GM18868 (cell line): ENCODE results near the gene CEP128.
A peak's percentile ranks its signal among the peaks of the same experiment; 100 is the strongest.

ENCODE experiments used
- ATAC-seq: cut with Tn5 transposase; IDR thresholded peaks from one replicate; pipeline ENCODE4 v1.9.1; 2021; ENCODE audit warnings: mild to moderate bottlenecking, moderate library complexity; ENCODE audit not compliant: unreplicated experiment

Gene CEP128

DNA sequence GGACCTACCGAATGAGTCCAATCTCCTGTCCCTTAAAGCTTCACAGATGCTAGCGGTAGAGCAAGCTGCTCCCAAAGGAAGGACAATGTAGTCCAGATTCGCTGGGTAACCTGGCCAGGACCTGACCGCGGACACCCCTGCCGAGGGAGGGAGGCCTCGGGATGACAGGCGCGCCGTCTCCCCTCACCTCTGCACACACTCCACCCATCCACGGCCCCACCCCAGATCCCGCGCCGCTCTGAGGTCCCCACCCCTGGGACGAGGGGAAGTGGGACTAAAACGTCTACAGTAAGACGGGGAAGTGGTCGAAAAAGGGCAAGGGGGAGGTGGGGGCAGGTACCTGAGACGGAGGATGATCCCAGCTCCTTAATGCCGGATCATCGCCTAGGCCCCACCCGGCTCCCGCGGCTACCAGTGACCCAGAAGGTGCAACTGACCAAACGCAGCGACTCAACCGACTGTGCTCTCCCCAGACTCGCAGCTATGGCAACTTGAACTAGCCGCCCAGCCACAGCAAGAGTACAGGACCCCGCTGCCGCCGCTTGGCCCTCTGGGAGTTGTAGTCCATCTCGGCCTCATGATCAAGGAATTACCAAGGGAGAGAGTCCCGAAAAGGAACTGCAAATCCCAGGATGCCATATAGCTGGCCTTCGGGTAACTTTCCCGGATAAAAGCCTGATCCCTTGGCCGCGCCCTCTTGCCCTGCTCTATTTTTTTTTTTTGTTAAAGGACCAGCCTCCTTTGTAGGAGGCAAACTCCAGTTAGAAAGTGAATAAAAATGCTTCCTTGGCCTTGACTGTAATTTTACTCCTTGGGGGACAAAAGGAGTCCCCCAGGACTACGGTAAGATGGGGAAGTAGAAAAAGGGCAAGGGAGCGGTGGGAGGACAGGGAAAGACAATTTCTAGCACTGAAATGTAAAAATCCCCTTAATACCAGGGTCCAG lies at the start of gene CEP128:
Gene CEP128 (minus strand): TSS at position 498 of the 945 bp plus-strand sequence.
- peak; percentile 97 for ATAC-seq

DNA sequence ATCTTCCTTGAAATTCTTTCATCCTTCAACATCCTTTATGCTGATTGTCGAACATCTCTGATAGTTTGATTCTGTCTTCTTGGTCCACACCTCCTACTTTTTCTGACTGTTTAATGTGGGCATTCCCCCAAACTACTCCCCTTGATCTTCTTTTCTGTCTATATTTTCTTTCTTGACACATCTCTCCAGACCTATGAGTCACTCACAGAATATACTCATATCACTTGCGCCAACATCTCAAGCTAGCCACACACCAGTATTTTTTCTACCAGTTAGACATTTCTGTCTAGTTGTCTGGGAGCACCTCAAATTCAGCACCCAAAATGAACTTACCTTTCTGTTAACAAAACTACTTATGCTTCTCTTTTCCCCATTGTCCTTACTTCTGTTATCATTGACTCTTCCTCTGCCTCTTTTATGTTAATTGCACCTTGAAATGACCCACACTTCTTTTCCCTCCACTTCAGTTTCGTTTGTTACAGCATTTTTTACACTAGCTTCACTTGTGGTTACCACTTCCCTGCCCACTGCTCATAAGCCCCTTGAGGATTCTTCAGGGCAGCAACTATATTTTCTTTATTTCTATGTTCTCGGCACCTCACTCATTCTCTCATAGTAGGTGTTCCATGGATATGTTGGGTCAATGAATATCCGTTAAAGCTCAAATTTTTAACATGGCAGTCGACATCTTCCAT lies 47.3 kb upstream of the CEP128 start:
- peak; percentile 79 for ATAC-seq

DNA sequence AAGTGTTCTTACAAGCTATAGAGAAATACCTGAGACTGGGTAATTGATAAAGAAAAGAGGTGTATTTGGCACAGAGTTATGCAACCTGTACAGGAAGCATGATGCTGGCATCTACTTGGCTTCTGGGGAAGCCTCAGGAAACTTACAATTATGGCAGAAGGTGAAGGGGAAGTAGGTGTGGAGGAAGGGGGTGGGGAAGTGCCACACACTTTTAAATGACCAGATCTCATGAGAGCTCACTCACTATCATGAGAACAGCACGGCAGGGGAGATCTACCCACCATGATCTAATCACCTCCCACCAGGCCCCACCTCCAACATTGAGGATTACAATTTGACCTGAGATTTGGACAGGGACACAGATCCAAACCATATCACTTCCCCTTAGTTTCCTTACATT lies 46.7 kb upstream of the CEP128 start:
- no peak for ATAC-seq

DNA sequence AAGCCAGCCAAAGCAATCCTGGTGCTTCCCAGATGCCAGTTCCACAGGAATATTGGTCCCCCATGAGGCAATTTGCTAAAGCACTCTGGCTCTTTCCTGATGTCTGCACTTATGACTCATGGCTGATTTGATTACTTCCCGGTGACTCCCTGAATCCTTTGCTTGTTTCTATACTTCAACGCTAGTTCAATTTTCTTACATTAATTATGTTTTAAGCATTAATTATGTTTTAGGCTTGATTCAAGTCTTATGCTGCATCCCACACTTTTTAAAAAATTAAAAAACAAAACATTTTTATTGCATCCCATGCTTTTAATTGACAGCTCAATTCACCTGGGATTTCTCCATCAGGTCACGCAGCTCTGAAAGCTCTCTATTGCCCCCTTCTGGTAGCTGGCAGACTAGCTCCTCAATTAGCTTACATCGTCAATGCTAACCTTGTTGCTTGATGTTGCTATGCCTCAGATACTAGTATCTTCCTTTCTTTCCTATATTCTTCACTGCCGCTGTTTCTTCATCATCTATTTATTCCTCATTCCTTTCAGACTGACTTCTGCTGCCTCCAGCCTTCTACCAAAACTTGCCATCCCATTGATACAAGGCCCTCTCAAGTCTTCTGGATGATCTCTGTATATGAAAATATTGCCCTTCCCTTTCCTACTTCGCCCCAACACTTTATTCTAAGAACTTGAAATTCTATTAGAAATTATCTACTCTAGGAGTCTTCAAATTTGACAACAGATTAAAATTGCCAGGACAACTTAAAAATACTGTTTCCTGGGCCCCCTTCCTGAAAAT lies 45.9 kb upstream of the CEP128 start:
- peak; percentile 69 for ATAC-seq

DNA sequence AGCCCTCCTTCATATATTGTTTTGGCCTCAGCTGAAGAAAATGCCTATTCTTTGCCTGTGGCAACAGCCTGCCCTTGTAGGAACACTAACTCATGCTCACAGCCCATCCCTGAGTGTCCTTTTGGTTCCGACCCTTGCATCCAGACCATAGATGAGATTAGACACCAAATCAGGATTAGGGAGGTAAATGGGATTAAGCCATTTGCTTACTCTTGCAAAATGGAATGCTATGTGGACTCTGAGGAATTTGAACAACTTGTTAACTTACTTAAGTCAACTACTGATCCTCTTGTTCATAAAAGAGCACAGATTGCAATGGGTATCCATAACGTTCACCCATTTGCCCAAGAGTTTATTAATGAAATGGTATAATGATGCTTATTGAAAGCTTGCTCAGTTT lies 41.2 kb upstream of the CEP128 start:
- no peak for ATAC-seq

DNA sequence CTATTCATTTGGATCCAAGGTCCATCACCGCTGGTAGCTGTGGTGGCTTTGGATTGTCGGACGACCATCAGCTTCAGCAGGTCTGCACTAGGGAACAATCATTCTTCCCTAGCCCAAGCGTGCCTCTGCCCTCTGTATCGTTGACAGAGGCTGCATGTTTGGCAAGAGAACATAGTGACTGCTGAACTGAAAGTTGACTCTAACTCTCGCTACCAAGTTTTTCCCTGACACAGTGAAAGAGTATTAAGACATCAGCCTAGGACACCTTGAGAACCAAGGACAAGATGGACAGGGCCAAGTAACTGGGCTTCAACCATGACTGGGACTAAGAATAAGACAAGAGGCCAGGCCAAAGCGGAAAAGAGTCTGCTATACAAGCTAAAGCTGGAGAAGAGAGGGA lies 40.1 kb upstream of the CEP128 start:
- no peak for ATAC-seq

DNA sequence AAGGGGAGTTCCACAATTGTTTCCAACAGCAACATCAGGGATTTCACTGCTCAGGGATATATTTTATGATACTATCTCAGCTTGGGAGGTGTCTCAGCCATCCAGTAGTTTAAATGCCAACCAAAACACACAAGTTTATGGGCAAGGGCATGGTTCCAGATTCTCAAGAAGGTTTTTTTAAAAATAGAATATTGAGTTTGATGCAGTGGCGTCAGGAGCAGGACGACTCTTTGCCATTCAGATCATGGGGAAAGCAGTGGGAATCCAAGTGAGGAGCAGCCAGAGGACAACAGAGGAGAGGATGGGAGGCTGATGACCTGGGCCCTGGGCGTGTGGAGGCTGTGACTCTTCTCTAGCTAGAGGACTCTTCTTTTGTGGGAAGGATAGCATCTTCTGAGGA lies 39.6 kb upstream of the CEP128 start:
- no peak for ATAC-seq

DNA sequence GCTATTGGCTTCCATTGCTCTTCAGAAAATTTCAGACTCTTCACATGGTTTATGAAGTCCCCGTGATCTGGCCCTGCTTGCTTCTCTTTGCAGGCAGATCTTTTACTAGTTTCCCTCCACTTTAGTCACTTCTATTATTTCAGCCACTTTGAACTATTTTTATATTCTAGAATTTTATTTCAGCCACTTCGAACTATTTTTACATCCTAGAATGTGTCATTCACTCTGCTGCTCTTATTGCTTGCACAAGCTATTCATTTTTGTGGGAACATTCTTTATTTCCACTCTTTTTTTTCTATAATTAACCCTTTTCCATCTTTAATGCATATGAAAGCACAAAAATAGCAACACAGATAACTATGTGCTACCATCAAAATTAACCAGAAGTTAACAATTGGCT lies 38.4 kb upstream of the CEP128 start:
- no peak for ATAC-seq

DNA sequence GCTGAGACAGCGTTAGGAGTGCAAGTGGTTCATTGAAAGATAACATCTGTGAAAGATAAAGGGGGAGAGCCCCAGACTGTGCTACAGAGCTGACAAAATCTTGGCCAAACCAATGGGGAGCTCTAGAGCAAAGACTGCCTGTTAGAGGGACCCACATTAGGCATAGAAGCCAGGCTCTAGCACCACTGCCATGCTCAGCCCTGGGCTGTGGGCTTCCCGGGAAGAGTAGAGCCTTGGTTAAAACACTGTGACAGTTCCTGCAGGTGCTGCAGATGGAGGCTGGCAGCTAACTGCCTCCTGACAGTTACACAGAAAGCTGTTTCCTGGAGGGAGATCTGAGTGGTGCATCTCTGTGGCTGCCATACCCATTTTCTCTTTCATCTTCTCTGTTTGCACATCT lies 36.9 kb upstream of the CEP128 start:
- no peak for ATAC-seq

DNA sequence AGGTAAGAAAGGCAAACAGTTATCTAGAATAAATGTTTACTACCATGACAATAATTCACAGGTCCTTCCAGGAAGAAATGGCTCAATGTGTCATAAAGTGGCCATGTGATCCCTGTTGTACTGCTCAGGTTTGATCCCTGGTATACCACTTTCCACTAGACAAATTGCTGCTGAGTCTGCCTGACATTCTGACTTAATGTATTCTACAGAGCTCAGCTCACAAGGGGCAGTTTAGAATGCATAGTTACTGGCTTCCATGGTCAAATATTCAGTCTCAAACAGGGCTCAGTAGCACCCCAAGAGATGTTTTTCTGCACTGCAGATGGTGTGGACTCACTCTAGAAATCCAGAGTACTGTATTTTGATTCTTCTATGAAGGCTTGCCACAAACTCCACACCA lies 35.7 kb upstream of the CEP128 start:
- peak; percentile 78 for ATAC-seq

DNA sequence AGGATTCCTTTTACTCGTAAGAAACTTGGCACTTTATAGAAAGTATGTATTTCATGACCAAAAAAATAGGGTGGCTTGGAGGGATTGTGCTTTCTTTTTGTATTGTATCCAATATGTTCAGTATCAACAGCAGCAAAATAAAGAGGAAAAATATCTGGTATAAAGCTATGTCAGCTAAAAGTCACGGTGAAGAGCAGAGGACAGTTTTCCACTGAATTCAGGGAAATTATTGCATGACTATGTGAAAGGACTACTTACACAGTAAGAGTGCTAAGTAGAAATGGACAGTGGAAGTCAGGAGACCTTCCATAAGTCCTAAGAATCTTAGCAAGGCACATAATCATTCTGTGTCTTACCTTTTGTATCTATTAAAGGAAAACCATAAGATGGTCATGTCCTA lies 33.1 kb upstream of the CEP128 start:
- no peak for ATAC-seq

DNA sequence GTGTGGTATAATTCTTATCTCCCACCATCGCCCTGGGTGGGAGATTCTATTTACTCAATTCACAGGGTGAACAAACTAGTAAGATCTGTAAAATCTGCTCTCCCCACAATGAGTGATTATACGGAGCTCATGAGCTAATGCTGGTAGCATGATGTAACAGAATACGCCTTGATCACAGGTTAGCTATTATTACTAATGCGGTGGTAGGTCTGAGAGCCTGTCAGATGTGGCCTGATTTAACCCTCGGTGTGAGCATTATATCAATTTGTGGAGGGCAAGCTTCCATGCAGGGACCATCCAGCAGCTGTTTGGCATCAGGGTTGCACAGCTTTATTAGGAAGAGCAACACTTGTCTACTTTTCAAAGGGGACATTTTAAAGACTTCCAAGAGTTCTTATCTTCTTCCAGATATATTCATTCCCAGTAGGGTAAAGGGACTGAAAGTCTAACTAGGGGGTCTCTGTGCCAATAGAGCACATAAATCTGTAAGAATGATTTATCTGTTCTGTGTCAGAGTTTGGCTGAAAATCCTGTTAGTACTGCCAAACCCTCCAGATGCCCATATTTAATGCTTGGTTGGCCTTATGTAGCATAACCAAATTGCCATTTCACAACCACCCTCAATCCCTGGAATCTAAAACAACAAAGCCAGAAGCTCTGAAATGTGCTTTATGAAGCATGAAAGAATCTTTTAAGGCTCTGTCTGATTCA lies 32.5 kb upstream of the CEP128 start:
- no peak for ATAC-seq

DNA sequence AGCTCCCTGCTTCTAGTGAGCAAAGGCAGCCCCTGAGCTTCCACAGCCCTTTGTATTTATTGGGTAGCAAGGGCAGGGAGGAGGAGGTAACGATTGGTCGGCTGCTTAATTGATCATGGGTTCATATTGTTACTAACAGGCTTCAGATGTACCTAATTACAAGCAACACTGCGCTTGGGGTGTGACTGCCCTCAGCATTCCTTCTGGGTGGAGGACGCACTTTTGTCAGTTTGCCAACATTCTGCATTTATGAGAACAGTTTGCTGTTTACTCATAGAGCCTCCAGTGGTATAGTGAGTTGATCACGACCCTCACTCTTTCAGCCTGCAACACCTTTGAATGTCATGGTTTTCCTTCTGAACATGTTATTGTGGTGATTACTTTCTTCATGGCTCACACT lies 23.5 kb upstream of the CEP128 start:
- ATAC-seq, result no peak

DNA sequence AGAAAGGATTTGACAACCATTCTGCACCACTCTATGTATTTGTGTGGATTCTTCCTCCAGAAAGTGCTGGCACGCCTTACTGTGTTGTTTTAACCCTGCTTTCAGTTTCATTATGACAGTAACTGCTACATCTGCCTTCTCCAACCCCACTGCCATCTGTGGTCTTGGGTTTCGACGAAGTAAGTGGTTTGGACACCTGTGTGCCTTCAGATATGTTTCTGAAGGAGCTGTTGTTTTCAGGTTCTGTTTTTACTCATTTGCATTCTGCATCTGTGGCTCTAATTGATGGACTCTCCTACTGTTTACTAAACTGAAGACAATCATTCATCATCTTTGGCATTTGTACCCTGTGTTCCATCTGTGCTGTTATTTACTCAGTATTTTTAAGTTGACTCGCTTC lies 18.0 kb upstream of the CEP128 start:
- ATAC-seq, result peak; percentile 98

DNA sequence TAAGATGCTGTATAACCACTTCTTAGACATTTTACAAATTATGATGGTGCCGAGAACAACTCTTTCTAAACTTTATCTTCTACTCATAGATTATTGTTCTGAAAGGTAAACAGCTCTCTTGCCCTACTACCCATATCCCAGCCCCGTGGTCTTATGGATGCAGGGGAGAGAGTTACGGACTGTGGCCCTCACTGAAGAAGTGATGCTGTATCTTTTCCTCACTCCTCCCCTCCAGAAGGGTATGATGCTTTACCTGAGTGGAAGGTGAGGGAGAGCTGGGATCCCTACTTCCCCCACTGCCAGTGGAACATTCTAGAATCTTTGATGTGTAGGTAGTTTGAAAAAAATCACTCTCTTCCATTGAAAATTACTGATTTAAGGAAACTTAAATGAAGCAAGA lies 17.4 kb upstream of the CEP128 start:
- no peak for ATAC-seq

DNA sequence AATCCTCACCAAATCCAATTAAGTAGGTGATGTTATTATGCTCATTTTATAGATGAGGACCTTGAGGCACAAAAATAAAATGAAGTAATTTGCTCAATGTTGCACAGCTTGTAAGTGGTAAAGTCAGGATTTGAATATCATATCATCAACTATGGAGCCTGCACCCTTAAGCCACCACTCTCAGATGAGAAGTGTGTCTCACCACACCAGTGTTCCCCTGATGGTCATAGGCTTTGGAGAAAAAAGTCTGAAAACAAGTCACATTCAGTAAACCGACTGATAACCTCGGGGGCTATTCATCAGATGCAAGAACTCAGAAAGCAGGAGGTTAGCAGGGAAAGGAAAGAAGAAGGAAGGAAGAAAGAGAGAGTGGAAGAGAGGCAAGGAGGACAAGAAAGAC lies 16.7 kb upstream of the CEP128 start:
- ATAC-seq, result no peak

DNA sequence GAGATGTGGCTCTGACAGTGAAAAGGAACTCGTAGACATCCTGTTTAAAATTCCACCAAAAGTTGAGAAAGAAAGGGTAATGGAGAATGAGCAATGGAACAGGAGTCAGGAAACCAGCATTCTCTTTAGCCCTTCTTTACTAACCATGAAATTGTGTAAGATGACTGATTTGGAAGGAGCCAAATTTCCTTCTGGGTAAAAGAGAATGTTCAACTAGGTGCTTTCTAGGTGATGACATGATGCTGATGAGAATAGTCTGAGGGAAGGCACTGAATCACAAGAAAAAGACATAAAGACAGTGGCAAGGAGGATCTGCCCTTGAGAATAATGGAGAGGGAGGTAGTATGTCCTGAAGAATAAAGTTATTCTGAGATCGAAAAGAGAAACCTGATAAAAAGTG lies 16.1 kb upstream of the CEP128 start:
- ATAC-seq, result no peak

DNA sequence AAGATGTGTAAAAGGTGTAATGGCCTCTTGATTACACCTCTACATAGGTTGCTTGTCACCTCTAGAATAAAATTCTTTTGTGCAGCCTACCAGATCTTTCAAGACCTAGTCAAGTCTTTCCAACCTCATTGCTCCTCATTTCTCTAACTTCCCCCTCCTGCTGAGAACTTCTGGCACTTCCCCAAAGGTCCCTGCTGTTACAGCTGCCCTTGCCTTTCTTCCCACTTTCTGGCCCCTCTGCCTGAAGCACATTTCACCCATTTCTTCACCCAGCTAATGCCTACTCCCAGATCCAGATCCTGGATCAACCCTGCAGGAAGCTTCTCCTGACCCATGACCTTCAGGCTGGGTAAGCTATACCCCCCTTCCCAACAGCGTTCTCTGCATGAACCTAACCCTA lies 15.4 kb upstream of the CEP128 start:
- ATAC-seq, result no peak

DNA sequence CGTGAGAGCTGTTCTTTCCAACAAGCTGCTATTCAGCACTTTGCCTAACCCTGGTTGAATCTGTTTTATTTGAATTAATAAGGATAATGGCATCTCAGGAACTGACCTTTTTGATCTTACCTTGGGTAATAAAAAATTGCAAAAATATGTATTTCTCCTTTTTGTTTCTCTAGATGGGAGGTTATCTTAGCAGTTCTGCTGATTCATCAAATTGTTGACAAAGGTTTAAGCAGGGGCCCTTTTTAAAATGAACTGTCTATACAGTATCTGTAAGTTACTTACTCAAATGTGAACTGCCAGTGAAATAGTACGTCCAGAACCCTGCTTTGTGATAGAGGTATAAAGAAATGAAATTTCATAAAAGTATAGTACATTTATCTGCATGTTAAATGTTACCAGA lies 14.6 kb upstream of the CEP128 start:
- ATAC-seq, result no peak

DNA sequence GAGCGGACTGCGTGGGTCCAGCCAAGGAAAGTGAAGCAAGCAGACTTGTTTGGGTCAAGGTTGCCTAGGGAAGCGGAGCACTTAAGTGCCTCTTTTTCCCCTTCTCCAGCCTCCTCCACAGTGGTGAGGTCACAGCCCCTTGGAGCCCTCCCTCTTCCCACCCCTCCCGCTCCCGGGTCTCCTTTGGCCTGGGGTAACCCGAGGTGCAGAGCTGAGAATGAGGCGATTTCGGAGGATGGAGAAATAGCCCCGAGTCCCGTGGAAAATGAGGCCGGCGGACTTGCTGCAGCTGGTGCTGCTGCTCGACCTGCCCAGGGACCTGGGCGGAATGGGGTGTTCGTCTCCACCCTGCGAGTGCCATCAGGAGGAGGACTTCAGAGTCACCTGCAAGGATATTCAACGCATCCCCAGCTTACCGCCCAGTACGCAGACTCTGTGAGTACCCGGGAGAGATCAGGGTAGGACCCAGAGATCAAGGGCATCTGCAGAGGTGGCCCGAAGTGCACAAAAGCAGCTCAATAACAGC lies 13.9 kb upstream of the CEP128 start, which contains the start of gene TSHR:
Gene TSHR (plus strand): TSS at position 206 of the 526 bp plus-strand sequence. CDS start 60 bp downstream, at position 266.
- no peak for ATAC-seq
